NB4 (cell line): ENCODE results near the gene SAA1.

Experiments
- DNase-seq: peaks from one replicate; pipeline ENCODE4 v3.0.0; 2010; ENCODE audit warnings: low read depth
- H3K4me3 ChIP-seq: one replicate; pipeline ENCODE4 v1.5.1; 2011; ENCODE audit warnings: mild to moderate bottlenecking, low read depth, low read length, moderate library complexity
- MYC ChIP-seq: IDR thresholded peaks from 2 replicates; pipeline ENCODE4 v1.6.1; 2011; ENCODE audit warnings: low read depth, low read length
- POLR2A ChIP-seq: IDR thresholded peaks from 2 replicates; pipeline ENCODE4 v1.6.1; 2011; ENCODE audit warnings: mild to moderate bottlenecking; ENCODE audit not compliant: insufficient read length; ENCODE audit errors: extremely low read depth
- TF ChIP-seq, protein P1 (sequence below): IDR thresholded peaks from one replicate; pipeline ENCODE4 v1.5.1; 2012; ENCODE audit warnings: low read depth, low read length
- TF ChIP-seq, protein P2 (sequence below): IDR thresholded peaks from 2 replicates; pipeline ENCODE4 v1.6.1; 2011; ENCODE audit warnings: low read depth, low read length

The SAA1 gene

DNA sequence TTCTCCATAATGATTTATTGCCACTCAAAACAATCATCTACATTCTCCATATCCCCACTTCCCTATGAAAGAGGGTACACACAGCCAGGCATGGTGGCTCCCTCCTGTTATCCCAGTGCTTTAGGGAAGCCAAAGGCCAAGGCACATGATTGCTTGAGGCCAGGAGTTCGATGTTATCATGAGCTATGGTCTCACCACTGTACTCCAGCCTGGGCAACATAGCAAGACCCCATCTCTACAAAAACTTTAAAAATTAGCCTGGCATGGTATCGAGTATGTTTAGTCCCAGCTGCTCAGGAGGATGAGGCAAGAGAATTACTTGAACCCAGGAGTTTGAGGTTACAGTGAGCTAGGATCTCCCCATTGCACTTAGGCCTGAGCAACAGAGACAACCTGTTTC, 49.8 kb downstream of the SAA1 start:
- H3K4me3 ChIP-seq = no peak overlapping the region
- TF ChIP-seq, protein P1, sequence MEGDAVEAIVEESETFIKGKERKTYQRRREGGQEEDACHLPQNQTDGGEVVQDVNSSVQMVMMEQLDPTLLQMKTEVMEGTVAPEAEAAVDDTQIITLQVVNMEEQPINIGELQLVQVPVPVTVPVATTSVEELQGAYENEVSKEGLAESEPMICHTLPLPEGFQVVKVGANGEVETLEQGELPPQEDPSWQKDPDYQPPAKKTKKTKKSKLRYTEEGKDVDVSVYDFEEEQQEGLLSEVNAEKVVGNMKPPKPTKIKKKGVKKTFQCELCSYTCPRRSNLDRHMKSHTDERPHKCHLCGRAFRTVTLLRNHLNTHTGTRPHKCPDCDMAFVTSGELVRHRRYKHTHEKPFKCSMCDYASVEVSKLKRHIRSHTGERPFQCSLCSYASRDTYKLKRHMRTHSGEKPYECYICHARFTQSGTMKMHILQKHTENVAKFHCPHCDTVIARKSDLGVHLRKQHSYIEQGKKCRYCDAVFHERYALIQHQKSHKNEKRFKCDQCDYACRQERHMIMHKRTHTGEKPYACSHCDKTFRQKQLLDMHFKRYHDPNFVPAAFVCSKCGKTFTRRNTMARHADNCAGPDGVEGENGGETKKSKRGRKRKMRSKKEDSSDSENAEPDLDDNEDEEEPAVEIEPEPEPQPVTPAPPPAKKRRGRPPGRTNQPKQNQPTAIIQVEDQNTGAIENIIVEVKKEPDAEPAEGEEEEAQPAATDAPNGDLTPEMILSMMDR = no peak
- TF ChIP-seq, protein P2, sequence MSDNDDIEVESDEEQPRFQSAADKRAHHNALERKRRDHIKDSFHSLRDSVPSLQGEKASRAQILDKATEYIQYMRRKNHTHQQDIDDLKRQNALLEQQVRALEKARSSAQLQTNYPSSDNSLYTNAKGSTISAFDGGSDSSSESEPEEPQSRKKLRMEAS = no peak
- TF ChIP-seq MYC (no peak), POLR2A (no peak)

GRCh38 chr11:18317551-18317950, 51.5 kb downstream of the SAA1 start:
- DNase-seq = no peak
- TF ChIP-seq POLR2A (no peak), MYC (no peak)
- TF ChIP-seq, protein P2 = no peak
- TF ChIP-seq, protein P1 = no peak
- H3K4me3 ChIP-seq = no peak overlapping the region

More for the DNA sequence above, 49.8 kb downstream of the SAA1 start:
- no peak for DNase-seq
